ENCODE measurements around the gene CSNK1G2. TPM values are rescaled to one million over a fixed set of nuclear protein-coding genes. Genes with fewer than 3 reads are reported as not detected.
A peak's percentile ranks its signal among the peaks of the same experiment; 100 is the strongest.
"Not testable (repeated sequence)": the region's sequence is repeated elsewhere in the genome, so short reads cannot be mapped to it uniquely, and the experiment has no call there.

The CSNK1G2 gene
- polyA plus RNA-seq, 2 of the 4 experiments (the other 2 are of a cell fraction), result 15.5 to 42.0 TPM

GRCh38 chr19:1987197-1988187 is 46.5 kb downstream of the CSNK1G2 start:
- ATAC-seq (peak; percentile 10 to 36; a peak in 2 of 6 replicates), DNase-seq (ENCODE audit: low read depth in 1 of 2, low spot score in 1 of 2) (no peak), FAIRE-seq (no peak)
- Histone ChIP-seq H3K4me2 (no peak overlapping the region), H3K4me3 (no peak overlapping the region), H3K27ac (no peak overlapping the region), H3K9me3 (no peaks in the 10 kb centered on the region), H3K4me1 (no peaks in the 10 kb centered on the region)
- TF ChIP-seq FOXS1 (CRISPR knock-in tag; IDR thresholded peaks at IDR 0.05), result no peak
- TF ChIP-seq NR3C1 (IDR thresholded peaks at IDR 0.05), result no peak
- TF ChIP-seq TP53 (CRISPR knock-in tag; IDR thresholded peaks at IDR 0.05), result no peak
- no peak for TF ChIP-seq HMGXB4 (CRISPR knock-in tag; IDR thresholded peaks at IDR 0.05; ENCODE audit: borderline replicate concordance)
- TF ChIP-seq HES2 (IDR thresholded peaks at IDR 0.05), result no peak
- no peak for TF ChIP-seq MAFK (IDR thresholded peaks at IDR 0.05; ENCODE audit: partially characterized antibody)
- TF ChIP-seq RNF2 (IDR thresholded peaks at IDR 0.05; ENCODE audit: borderline replicate concordance, low read depth), result no peak
- no peak for TF ChIP-seq CEBPB (IDR thresholded peaks at IDR 0.05)
- TF ChIP-seq BHLHE40 (IDR thresholded peaks at IDR 0.05; ENCODE audit: low read depth, low read length), result no peak
- TF ChIP-seq PBX3 (IDR thresholded peaks at IDR 0.05), result no peak
- no peak for TF ChIP-seq HEYL (CRISPR knock-in tag; IDR thresholded peaks at IDR 0.05)
- TF ChIP-seq HDAC2 (IDR thresholded peaks at IDR 0.05), result no peak
- no peak for TF ChIP-seq MAX (IDR thresholded peaks at IDR 0.05)
- no peak for TF ChIP-seq POLR2AphosphoS2 (conservative IDR thresholded peaks at IDR 0.05; ENCODE audit: low read length)
- TF ChIP-seq EHF (CRISPR knock-in tag; IDR thresholded peaks at IDR 0.05), result no peak
- TF ChIP-seq E2F6 (IDR thresholded peaks at IDR 0.05; ENCODE audit: borderline replicate concordance, low read depth), result no peak
- 96% methylated on average over 9 of the region's 42 CpGs for WGBS (ENCODE audit: missing lambda C conversion rate)
- ChIA-PET CTCF (no interaction called here), POLR2A (no interaction called here)

- CTCF ChIA-PET; H3K4me3 ChIP-seq; POLR2A ChIA-PET; H3K9me3 ChIP-seq; FAIRE-seq; DNase-seq (ENCODE audit: low read depth in 1 of 2, low spot score in 1 of 2); ATAC-seq; H3K4me1 ChIP-seq; H3K4me2 ChIP-seq; H3K27ac ChIP-seq: not testable (repeated sequence)
- 86% methylated on average over 10 of the region's 10 CpGs for WGBS (ENCODE audit: missing lambda C conversion rate)
These were observed 47.5 kb downstream of the CSNK1G2 start for GRCh38 chr19:1988464-1988863.

GRCh38 chr19:1989513-1990229 is 48.7 kb downstream of the CSNK1G2 start:
- H3K4me1 ChIP-seq, result no peaks in the 10 kb centered on the region
- H3K27ac ChIP-seq, result no peak overlapping the region
- FAIRE-seq (no peak), ATAC-seq (no peak), DNase-seq (ENCODE audit: low read depth in 1 of 2, low spot score in 1 of 2) (no peak)
- CTCF ChIA-PET, result interaction anchor here (0.6 to 1.2 kb wide), 4 partner anchors 15 to 80 kb away, joined by 3 to 6 read pairs (median 4); no protein-coding TSS in a partner anchor
- no peaks in the 10 kb centered on the region for H3K9me3 ChIP-seq
- no peak overlapping the region for H3K4me2 ChIP-seq
- 94% methylated on average over 16 of the region's 40 CpGs for WGBS (ENCODE audit: missing lambda C conversion rate)
- H3K4me3 ChIP-seq, result no peak overlapping the region
- POLR2A ChIA-PET, result no interaction called here
- TF ChIP-seq HOXB13 (CRISPR knock-in tag; IDR thresholded peaks at IDR 0.05; ENCODE audit: low read depth) (no peak), HES2 (IDR thresholded peaks at IDR 0.05) (no peak)

Data from A549 (cell line).